ENCODE data around the gene AMPD3. TPM values are rescaled to one million over a fixed set of nuclear protein-coding genes. Genes with fewer than 3 reads are reported as not detected.
"Not testable (repeated sequence)": the region's sequence is repeated elsewhere in the genome, so short reads cannot be mapped to it uniquely, and the experiment has no call there.

The AMPD3 gene
- total RNA-seq, 4 donors from 2014 or later, result 3.8 to 7.5 (median 5.1) TPM

DNA sequence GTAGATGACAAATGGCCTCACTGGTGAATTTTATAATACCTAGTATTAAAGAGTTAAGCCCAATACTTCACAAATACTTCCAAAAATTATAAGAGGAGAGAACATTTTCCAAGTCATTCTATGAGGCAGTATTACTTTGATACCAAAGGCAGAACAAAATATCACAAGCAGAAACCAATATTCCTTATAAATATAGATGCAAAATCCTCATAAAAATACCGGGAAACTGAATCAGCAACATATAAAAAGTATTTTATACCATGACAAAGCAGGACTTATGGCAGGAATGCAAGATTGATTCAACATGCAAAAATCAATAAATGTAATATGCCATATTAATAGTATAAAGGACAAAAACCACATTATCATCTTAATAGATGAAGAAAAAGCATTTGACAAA lies 22.1 kb upstream of the AMPD3 start:
- no peak overlapping the region for H3K27ac ChIP-seq (replicated peaks in 1 of 4)
- no peaks in the 10 kb centered on the region for H3K27me3 ChIP-seq
- no peaks in the 10 kb centered on the region for H3K4me1 ChIP-seq
- DNase-seq (ENCODE audit: extremely low spot score), result no peak
- H3K4me3 ChIP-seq, result no peak overlapping the region
- no peaks in the 10 kb centered on the region for H3K36me3 ChIP-seq
- H3K9me3 ChIP-seq, result no peaks in the 10 kb centered on the region
- 84% methylated on average over 1 of the region's 1 CpG for WGBS
- intact Hi-C loops (cut with DNase I), result no loop called here
- TF ChIP-seq CTCF (IDR thresholded peaks at IDR 0.05), result no peak
- no peak for TF ChIP-seq POLR2AphosphoS5 (IDR thresholded peaks at IDR 0.05)
- TF ChIP-seq EP300 (IDR thresholded peaks at IDR 0.05), result no peak
- no peak for TF ChIP-seq POLR2A (IDR thresholded peaks at IDR 0.05; ENCODE audit: low read depth)

- no peaks in the 10 kb centered on the region for H3K27me3 ChIP-seq
- no peaks in the 10 kb centered on the region for H3K36me3 ChIP-seq
- no peaks in the 10 kb centered on the region for H3K4me1 ChIP-seq
- intact Hi-C loops (cut with DNase I), result no loop called here
- no peak overlapping the region for H3K4me3 ChIP-seq
- WGBS, result 65% methylated on average over 1 of the region's 1 CpG
- no peaks in the 10 kb centered on the region for H3K9me3 ChIP-seq
- DNase-seq (ENCODE audit: extremely low spot score), result no peak
- no peak overlapping the region for H3K27ac ChIP-seq (replicated peaks in 1 of 4)
- no peak for TF ChIP-seq EP300 (IDR thresholded peaks at IDR 0.05)
Observed at GRCh38 chr11:10436224-10436623, 18.8 kb upstream of the AMPD3 start.

GRCh38 chr11:10436683-10437082 lies 18.4 kb upstream of the AMPD3 start:
- H3K36me3 ChIP-seq; H3K4me3 ChIP-seq; H3K27me3 ChIP-seq; intact Hi-C loops (cut with DNase I); H3K27ac ChIP-seq (replicated peaks in 1 of 4); H3K9me3 ChIP-seq; DNase-seq (ENCODE audit: extremely low spot score); H3K4me1 ChIP-seq: not testable (repeated sequence)
- WGBS, result 72% methylated on average over 1 of the region's 1 CpG

DNA sequence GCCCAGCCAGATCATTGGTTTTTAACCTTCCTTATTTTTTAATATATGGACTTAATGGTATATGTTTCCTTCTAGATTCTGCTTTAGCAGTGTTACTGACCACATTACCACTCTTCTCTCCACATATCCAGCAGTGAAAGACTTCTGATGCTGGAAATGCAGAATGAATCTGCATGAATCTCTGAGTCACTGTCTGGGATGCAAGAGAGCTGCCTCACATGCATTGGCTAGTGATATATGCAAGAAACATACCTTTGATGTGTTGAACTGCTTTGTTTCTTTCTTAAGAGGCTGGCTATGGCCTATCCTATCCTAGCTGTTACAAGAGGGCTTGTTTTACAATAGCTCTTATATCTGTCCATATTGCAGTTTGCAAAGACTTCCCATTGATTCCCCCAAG lies 16.6 kb upstream of the AMPD3 start:
- no peaks in the 10 kb centered on the region for H3K36me3 ChIP-seq
- intact Hi-C loops (cut with DNase I), result no loop called here
- H3K27me3 ChIP-seq, result no peaks in the 10 kb centered on the region
- DNase-seq (ENCODE audit: extremely low spot score), result no peak
- no peak overlapping the region for H3K4me3 ChIP-seq
- H3K4me1 ChIP-seq, result no peaks in the 10 kb centered on the region
- TF ChIP-seq CTCF (IDR thresholded peaks at IDR 0.05), result no peak
- no peak for TF ChIP-seq EP300 (IDR thresholded peaks at IDR 0.05)
- TF ChIP-seq POLR2A (IDR thresholded peaks at IDR 0.05; ENCODE audit: low read depth), result no peak
- no peak for TF ChIP-seq POLR2AphosphoS5 (IDR thresholded peaks at IDR 0.05)
- H3K9me3 ChIP-seq, result no peaks in the 10 kb centered on the region
- H3K27ac ChIP-seq (replicated peaks in 1 of 4), result no peak overlapping the region

DNA sequence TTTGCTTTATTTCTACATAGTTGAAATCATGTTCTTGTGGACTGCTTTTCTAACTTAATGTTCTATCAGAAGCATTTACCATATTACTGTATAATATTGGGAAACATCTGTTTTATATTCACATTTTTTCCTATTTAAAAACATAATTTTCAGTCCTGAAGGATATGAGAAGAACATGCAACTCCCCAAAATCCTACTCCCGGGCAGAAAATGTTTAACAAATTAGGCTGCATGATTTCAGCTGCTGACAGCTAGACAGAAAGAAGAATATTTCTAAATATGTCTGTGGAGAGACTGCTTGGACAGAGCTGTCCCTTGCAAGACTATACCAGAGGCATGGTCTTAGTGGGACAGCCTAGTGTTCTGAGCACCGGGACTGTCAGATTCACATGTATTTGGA lies 15.7 kb upstream of the AMPD3 start:
- Histone ChIP-seq H3K36me3 (no peaks in the 10 kb centered on the region), H3K9me3 (no peaks in the 10 kb centered on the region), H3K4me1 (no peaks in the 10 kb centered on the region), H3K4me3 (no peak overlapping the region), H3K27me3 (no peaks in the 10 kb centered on the region), H3K27ac (replicated peaks in 1 of 4) (no peak overlapping the region)
- DNase-seq (ENCODE audit: extremely low spot score), result no peak
- intact Hi-C loops (cut with DNase I), result no loop called here
- 74% methylated on average over 2 of the region's 2 CpGs for WGBS
- TF ChIP-seq POLR2AphosphoS5 (IDR thresholded peaks at IDR 0.05), result no peak
- TF ChIP-seq CTCF (IDR thresholded peaks at IDR 0.05), result no peak
- no peak for TF ChIP-seq EP300 (IDR thresholded peaks at IDR 0.05)
- TF ChIP-seq POLR2A (IDR thresholded peaks at IDR 0.05; ENCODE audit: low read depth), result no peak

DNA sequence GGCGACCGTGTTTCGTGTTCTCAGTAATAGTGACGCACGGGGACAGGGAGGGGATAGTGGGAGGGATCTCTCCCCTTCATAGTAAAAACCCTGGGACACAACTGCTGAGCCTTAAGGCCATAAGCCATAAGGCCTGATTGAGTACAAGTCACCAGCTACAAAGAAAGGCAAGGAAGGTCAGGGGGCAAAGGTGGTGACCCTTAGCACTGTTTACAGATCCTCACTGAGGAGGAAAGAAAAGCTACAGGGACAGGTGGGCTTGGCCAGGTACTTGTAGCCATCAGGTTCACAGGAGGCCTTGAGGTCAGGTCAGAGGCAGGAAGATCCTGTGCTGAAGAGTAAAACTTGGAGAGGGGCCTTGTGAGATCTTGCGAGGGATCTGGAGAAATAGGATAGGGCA lies 15.1 kb upstream of the AMPD3 start:
- TF ChIP-seq EP300 (IDR thresholded peaks at IDR 0.05) (no peak), CTCF (IDR thresholded peaks at IDR 0.05) (no peak), POLR2A (IDR thresholded peaks at IDR 0.05; ENCODE audit: low read depth) (no peak), POLR2AphosphoS5 (IDR thresholded peaks at IDR 0.05) (no peak)
- H3K36me3 ChIP-seq, result no peaks in the 10 kb centered on the region
- H3K9me3 ChIP-seq, result no peaks in the 10 kb centered on the region
- 79% methylated on average over 6 of the region's 6 CpGs for WGBS
- H3K4me3 ChIP-seq, result no peak overlapping the region
- H3K27me3 ChIP-seq, result no peaks in the 10 kb centered on the region
- no peaks in the 10 kb centered on the region for H3K4me1 ChIP-seq
- intact Hi-C loops (cut with DNase I), result no loop called here
- no peak for DNase-seq (ENCODE audit: extremely low spot score)
- no peak overlapping the region for H3K27ac ChIP-seq (replicated peaks in 1 of 4)
